Panc1 (cell line): ENCODE results near the gene OPRD1.

Source experiments
- CTCF ChIP-seq: fragments of 450-650 bp; IDR thresholded peaks from 2 replicates; pipeline ENCODE4 v1.5.1; 2017; ENCODE audit warnings: mild to moderate bottlenecking
- POLR2AphosphoS5 ChIP-seq: IDR thresholded peaks from 2 replicates; pipeline ENCODE4 v1.6.1; 2012; ENCODE audit warnings: mild to moderate bottlenecking, low read depth, low read length, moderate library complexity
- REST ChIP-seq, 2 experiments: IDR thresholded peaks; 2 replicates each; pipeline ENCODE4 v1.6.1; 2011 to 2012; ENCODE audit warnings: low read depth in 2 of 2, control low read depth in 1 of 2, low read length in 1 of 2, mild to moderate bottlenecking in 1 of 2, moderate library complexity in 1 of 2; ENCODE audit not compliant: insufficient read depth in 1 of 2
- SIN3A ChIP-seq: IDR thresholded peaks from 2 replicates; pipeline ENCODE4 v1.6.1; 2012; ENCODE audit warnings: low read depth, mild to moderate bottlenecking, low read length, moderate library complexity, borderline replicate concordance; ENCODE audit not compliant: insufficient read depth

- TF ChIP-seq POLR2AphosphoS5 (no peak), CTCF (peak; percentile 94), REST (IDR thresholded peaks at IDR 0.05; ENCODE audit: insufficient read depth in 1 of 2, low read depth in 2 of 2, low read length in 1 of 2) (no peak), SIN3A (no peak)
Measured at GRCh38 chr1:28882009-28882628, 70.1 kb downstream of the OPRD1 start.
